Lower leg skin (tissue), 3 donors: ENCODE data around the gene ANGPTL7.

Experiments used
- CTCF ChIP-seq, 3 donors: fragments of 450-650 bp; IDR thresholded peaks; one replicate each; pipeline ENCODE4 v1.5.1; 2016; ENCODE audit warnings: antibody characterized with exemption in 3 of 3, mild to moderate bottlenecking in 3 of 3, moderate library complexity in 2 of 3
- POLR2A ChIP-seq, 2 donors: fragments of 450-650 bp; IDR thresholded peaks; one replicate each; pipeline ENCODE4 v1.6.1; 2016 to 2017; ENCODE audit warnings: antibody characterized with exemption in 2 of 2, mild to moderate bottlenecking in 1 of 2, moderate library complexity in 1 of 2

DNA sequence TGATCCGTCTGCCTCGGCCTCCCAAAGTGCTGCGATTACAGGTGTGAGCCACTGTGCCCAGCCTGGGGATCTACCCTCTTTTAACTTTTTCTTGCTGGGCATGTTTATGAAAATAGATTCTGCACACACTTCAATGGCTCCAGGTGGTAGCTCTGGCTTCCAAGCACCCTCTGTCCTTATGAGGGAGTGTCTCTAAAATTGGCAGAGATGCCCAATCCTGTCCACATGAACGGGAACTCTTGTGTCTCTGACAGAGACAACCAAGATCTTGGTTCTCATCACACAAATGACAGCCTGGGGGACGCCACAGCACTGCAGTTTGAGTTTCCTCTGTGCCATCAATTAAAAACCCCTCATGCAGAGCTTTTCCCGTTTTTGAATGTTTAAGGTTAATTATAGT is 43.4 kb upstream of the ANGPTL7 start:
- TF ChIP-seq POLR2A (IDR thresholded peaks at IDR 0.05), result no peak
- TF ChIP-seq CTCF (IDR thresholded peaks at IDR 0.05), result no peak
